ENCODE measurements around the gene NFIX.

The NFIX gene

DNA sequence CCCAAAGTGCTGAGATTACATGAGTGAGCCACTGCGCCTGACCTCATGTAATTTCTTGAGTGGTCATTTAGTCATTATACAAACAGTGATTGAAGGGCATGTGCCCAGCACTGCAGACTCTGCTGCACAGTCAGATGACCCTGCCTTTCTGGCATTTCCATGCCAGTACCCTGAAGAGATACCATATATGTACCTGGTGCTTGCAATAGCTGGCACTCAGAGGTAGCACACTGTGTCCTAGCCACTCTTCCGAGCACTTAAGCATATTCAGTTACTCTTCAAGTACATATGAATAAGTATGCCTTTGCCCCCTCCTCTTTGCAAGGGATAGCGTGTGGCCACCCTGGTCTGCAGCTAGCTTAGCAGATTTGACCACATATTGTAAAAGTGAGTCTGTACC lies 139.4 kb downstream of the NFIX start:
- DNase-seq, result no peak

DNA sequence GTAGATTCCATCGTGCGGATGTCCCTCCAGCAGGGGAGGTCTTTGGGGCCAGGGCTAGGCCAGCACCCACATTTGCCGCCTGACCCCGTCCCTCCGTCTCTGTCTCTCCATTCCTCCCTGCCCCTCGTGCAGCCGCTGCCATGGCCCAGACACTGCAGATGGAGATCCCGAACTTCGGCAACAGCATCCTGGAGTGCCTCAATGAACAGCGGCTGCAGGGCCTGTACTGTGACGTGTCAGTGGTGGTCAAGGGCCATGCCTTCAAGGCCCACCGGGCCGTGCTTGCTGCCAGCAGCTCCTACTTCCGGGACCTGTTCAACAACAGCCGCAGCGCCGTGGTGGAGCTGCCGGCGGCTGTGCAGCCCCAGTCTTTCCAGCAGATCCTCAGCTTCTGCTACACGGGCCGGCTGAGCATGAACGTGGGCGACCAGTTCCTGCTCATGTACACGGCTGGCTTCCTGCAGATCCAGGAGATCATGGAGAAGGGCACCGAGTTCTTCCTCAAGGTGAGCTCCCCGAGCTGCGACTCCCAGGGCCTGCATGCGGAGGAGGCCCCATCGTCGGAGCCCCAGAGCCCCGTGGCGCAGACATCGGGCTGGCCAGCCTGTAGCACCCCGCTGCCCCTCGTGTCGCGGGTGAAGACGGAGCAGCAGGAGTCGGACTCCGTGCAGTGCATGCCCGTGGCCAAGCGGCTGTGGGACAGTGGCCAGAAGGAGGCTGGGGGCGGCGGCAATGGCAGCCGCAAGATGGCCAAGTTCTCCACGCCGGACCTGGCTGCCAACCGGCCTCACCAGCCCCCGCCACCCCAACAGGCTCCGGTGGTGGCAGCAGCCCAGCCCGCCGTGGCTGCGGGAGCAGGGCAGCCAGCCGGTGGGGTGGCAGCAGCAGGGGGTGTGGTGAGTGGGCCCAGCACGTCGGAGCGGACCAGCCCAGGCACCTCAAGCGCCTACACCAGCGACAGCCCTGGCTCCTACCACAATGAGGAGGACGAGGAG lies 140.1 kb downstream of the NFIX start:
- DNase-seq, result no peak

DNA sequence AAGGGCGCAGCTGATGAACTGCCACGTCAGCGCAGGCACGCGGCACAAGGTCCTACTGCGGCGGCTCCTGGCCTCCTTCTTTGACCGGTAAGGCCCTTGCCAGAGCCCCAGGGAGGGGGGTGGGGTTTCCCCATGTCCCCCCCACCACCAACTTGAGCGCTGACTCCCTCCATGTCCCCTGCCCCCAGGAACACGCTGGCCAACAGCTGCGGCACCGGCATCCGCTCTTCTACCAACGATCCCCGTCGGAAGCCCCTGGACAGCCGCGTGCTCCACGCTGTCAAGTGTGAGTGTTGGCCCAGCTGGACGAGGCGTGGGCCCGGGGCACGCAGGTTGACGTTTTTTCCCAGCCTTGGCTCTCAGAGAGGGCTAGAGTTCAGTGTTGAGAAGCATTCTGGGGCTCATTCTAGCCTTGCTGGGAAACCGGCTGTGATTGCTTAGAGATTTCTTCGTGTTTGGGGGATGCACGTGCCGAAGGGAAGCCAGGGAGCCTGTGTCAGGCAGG lies 142.1 kb downstream of the NFIX start:
- DNase-seq, result no peak

DNA sequence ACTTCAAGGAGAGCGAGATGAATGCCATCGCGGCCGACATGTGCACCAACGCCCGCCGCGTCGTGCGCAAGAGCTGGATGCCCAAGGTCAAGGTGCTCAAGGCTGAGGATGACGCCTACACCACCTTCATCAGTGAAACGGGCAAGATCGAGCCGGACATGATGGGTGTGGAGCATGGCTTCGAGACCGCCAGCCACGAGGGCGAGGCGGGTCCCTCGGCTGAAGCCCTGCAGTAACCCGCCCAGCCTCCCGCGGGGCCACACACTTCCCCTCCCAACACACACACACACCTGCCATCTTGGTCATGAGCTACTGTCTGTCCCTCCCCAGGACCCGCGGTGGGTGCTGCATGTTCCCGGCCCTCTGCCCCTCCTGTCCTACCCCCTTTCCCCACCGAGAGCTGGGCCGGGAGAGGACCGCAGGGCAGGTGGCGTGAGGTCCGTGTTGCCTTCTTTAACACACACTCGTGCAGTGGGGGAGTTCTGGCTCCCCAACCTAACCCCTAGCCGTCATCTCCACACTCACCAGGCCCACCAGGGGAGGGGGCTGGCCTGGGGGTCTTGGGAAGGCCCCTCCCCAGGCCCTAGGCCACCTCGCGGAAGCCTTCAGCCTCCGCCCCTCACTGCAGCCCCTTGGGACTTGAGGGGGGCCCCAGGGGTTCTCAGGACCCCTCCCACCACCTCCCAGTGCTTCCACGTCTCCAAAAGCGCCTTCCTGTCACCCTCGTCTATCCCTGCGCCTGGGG lies 143.1 kb downstream of the NFIX start:
- DNase-seq, result no peak

DNA sequence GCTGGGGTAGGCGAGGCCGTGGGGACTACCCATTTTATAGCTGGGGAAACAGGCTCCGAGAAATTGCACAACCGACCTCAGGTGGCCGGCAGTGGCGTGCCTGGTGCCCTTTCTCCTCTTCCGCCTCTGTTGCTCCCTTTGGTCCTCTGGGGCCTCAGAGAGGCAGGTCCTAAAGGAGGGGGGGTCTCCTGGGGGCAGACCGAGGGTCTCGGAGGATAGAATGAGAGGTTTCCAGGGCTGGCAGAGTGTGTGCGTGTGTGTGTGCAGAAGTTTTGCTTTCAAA lies 143.6 kb downstream of the NFIX start:
- no peak for DNase-seq

DNA sequence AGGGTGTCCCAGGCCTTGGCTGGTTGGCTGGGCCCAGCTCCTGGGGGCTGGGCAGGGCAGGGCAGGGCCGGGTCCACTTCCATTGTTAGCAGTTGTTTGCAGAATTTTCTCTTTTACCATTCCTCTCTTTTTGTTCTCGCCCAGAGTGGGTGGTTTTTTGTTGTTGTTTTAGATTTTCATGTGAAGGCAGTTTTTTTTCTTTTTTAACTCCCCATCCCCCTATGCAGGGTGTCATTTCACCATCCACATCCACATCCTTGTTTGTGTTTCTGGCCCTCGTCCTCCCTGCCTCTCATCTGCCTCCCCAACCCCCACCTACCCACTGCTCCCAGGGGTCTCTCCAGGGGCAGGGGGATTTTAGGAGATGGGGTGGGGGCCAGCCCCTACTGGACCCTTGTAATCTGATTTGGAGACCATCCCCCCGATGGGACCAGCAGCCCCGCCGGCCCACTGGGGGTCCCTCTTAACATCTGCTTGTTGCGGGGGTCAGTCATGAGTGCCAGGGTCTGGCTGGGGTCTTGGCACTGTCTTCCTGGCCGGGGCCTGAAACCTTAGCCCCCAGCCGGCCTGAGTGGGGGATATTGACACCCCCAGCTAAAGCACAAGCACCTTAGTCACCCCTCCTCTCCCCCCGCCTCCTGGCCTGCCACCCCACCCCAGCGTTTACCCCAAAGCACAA lies 144.5 kb downstream of the NFIX start:
- no peak for DNase-seq

DNA sequence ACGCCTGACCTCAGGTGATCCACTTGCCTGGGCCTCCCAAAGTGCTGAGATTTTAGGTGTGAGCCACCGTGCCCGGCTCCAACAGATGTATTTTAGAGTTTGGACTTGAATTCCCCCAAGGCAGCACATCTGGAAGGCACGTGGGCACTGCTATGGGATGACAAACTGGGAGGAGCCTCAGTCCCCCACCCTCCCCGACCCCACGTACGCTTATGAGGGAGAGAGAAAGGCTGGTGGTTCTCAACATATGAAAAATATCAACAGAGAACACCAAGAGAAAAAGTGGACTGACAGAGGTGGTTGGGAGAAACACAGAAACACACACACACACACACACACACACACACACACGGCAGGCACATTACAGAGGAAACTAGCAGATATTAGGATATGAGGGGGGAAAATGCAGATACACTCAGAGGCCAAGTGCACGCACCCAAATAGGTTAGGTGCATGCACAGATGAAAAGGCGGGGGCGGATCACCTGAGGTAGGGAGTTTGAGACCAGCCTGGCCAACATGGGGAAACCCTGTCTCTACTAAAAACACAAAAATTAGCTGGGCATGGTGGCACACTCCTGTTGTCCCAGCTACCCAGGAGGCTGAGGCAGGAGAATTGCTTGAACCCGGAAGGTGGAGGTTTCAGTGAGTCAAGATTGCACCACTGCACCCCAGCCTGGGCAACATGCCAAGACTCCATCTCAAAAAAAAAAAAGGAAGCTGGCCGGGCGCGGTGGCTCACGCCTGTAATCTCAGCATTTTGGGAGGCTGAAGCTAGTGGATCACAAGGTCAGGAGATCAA lies 151.7 kb downstream of the NFIX start:
- peak; percentile 68 for DNase-seq

Measured in OCI-M1 (cell line).